Retinal pigment epithelial cell (primary cell): ENCODE measurements around the gene SIX4.

Source experiments
- DNase-seq: peaks from one replicate; pipeline ENCODE4 v3.0.0-alpha.2; 2010; ENCODE audit warnings: low read depth
- H3K4me3 ChIP-seq: 2 replicates; pipeline ENCODE4 v1.5.1; 2011; ENCODE audit warnings: mild to moderate bottlenecking, low read length, control low read depth, moderate library complexity
- TF ChIP-seq, protein P1 (sequence below): conservative IDR thresholded peaks from 2 replicates; pipeline ENCODE4 v1.5.1; 2011; ENCODE audit warnings: low read depth, low read length, control low read depth, inconsistent platforms

SIX4 gene

DNA sequence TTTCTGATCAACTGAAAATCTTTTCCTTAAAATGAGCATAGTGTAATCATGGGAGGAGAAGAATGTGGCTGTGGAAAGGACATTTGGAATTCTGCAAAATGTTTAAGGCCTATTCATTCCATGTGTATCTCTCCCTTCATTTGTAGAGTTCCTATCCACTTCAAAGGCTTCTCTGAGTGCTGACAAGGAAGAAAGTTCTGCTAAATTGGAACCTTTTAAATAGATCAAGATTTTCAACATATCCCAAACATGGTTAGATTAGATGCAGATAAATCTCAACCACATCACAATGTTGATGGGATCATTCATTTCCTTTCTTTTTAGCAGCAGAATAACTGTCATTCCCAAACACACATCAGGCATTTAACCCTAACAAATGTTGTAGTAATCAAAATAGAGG is 46.5 kb downstream of the SIX4 start:
- TF ChIP-seq, protein P1, sequence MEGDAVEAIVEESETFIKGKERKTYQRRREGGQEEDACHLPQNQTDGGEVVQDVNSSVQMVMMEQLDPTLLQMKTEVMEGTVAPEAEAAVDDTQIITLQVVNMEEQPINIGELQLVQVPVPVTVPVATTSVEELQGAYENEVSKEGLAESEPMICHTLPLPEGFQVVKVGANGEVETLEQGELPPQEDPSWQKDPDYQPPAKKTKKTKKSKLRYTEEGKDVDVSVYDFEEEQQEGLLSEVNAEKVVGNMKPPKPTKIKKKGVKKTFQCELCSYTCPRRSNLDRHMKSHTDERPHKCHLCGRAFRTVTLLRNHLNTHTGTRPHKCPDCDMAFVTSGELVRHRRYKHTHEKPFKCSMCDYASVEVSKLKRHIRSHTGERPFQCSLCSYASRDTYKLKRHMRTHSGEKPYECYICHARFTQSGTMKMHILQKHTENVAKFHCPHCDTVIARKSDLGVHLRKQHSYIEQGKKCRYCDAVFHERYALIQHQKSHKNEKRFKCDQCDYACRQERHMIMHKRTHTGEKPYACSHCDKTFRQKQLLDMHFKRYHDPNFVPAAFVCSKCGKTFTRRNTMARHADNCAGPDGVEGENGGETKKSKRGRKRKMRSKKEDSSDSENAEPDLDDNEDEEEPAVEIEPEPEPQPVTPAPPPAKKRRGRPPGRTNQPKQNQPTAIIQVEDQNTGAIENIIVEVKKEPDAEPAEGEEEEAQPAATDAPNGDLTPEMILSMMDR: no peak
- no peak for DNase-seq
- no peak overlapping the region for H3K4me3 ChIP-seq

DNA sequence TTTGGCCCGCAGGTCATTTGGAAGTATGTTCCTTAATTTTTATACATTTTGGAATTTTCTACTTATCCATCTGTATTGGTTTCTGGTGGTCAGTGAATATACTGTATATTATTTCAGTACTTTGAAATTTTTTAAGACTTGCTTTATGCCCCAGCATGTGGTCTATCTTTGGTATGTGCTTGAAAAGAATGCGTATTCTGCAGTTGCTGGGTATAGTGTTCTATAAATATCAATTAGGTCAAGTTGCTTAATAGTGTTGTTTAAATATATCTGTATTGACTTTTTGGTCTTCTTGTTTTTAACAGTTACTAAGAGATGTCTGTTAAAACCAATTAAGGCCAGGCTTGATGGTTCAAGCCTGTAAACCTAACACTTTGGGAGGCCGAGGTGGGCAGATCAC is 53.2 kb downstream of the SIX4 start:
- TF ChIP-seq, protein P1: no peak
- DNase-seq: no peak
- H3K4me3 ChIP-seq: no peak overlapping the region

DNA sequence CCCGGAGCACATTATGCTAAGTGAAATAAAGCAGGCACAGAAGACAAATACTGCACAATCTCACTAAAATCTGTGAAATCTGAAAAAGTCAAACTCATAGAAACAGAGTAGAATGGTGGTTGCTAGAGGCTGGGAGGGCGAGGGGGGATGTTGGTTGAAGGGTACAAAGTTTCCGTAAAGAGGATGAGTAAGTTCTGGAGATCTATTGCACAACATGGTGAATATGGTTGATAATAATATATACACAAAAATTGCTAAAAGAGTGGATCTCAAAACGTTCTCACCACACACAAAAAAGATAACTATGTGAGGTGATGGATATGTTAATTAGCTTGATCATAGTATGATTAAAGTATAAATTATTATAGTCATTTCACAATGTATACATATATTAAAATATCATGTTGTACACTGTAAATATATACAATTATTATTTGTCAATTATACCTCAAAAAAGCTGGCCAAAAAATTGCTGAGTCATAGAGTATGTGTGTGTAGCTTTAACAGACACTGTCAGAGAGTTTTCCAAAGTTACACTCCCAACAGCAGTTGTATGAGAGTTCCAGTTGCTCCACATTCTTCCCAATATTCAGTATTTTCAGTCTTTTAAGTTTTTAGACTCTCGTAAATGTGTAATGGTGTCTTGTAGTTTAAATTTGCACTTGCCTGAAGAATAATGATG is 55.6 kb downstream of the SIX4 start:
- no peak for DNase-seq
- TF ChIP-seq, protein P1: no peak
- no peak overlapping the region for H3K4me3 ChIP-seq

DNA sequence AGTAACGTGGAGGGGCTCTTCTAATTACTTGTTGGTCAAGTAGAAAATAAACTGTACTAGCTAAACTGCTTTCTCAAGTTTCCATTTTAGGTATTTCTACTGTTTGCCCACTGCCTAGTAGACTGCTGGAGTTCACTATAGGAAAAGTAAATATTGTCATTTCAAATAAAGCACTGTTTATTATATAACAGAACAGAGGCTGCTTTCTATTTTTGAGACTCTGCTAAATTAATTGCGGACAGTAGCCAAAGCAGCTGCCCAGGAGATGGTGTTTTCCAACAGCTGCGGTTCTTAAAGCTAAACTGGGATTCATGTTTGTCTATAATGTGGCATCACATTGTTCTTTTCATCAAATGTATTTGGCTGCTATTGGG is 59.0 kb downstream of the SIX4 start:
- no peak for DNase-seq
- TF ChIP-seq, protein P1: no peak
- no peak overlapping the region for H3K4me3 ChIP-seq

DNA sequence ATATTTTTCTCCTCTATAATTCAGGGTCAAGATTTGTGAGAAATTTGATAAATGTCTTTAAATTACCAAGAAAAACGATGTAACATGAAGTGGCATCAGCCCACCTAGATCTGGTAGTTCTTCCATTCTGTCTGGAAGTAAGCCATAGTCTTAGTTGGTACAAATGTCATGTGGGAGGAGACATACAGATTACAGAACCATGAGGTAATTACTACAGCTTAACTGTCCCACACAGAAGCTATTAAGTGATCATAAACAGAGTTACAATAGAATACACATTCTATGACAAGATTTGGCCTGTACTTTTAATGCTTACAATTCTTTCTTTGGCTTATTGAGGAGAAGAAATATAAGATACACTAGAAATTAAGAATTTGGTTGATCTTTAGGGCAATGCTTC is 61.2 kb downstream of the SIX4 start:
- TF ChIP-seq, protein P1: no peak
- DNase-seq: no peak
- no peak overlapping the region for H3K4me3 ChIP-seq

DNA sequence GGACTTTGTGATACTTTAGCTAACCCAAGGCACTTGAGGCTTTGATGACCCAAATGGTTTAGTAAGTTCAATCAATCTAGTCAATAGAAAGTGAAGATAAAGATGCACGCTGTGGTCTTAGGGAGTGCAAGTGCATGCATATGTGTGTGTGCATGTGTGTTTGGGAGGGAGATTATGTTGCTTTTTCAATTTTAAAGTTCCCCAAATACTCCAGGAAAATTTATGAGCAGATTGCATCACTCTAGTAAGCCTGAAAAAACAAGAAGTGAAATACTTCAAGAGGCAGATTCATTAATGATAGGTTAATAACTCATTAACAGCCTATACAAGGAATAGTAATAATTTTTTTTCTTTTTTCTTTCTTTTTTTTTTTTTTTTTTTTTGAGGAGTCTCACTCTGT is 62.4 kb downstream of the SIX4 start:
- H3K4me3 ChIP-seq: no peak overlapping the region
- no peak for DNase-seq
- TF ChIP-seq, protein P1: no peak
